Ovary (tissue), 9 donors: ENCODE results near the gene FAM170B. TPM values are rescaled to one million over a fixed set of nuclear protein-coding genes. Genes with fewer than 3 reads are reported as not detected.

Experiments
- DNase-seq, 5 donors: peaks; one replicate each; pipeline ENCODE4 v3.0.0-alpha.2; 2019 to 2020
- H3K27ac ChIP-seq, 2 donors: fragments of 200-600 bp; one replicate each; pipeline versions ENCODE4 v1.5.1 to v1.8.0; 2019 to 2022
- H3K27me3 ChIP-seq: fragments of 200-600 bp; one replicate; pipeline ENCODE4 v1.8.0; 2022
- H3K36me3 ChIP-seq: fragments of 200-600 bp; sonication (generic); one replicate; pipeline ENCODE4 v1.5.1; 2019
- H3K4me1 ChIP-seq: one replicate; pipeline ENCODE4 v1.8.1; 2013; ENCODE audit warnings: mild to moderate bottlenecking, moderate library complexity; ENCODE audit not compliant: insufficient read depth
- H3K4me3 ChIP-seq: fragments of 200-600 bp; sonication (generic); one replicate; pipeline ENCODE4 v1.5.1; 2017
- H3K9me3 ChIP-seq, 2 donors: fragments of 200-600 bp in 1 of 2; sonication (generic) in 1 of 2; one replicate each; pipeline versions ENCODE4 v1.5.1 to v1.8.1; 2013 to 2019; ENCODE audit warnings: mild to moderate bottlenecking in 1 of 2, moderate library complexity in 1 of 2
- CTCF ChIP-seq, 3 donors: fragments of 450-650 bp in 2 of 3; fragments of 200-600 bp in 1 of 3; IDR thresholded peaks; one replicate each; pipeline versions ENCODE4 v1.5.1 to v1.8.0; 2016 to 2022; ENCODE audit warnings: antibody characterized with exemption in 3 of 3, mild to moderate bottlenecking in 1 of 3
- EP300 ChIP-seq: sonication (generic); formaldehyde crosslinking; IDR thresholded peaks from one replicate; pipeline ENCODE4 v1.6.1; 2017; ENCODE audit warnings: antibody characterized with exemption
- POLR2A ChIP-seq: fragments of 450-650 bp; IDR thresholded peaks from one replicate; pipeline ENCODE4 v1.6.1; 2017; ENCODE audit warnings: antibody characterized with exemption, mild to moderate bottlenecking, moderate library complexity
- WGBS, 3 donors: extraction: QIAGEN DNeasy Blood & Tissue Kit in 1 of 3; methylation state at CpG; one replicate each; pipeline versions ENCODE4 v1.1.5 to v1.1.7; 2013 to 2017; 5-methylcytosine and 5-hydroxymethylcytosine counted together
- intact Hi-C, 4 donors: fragments of 100-400 bp; cut with DNase I; formaldehyde crosslinking; loops; one replicate each; pipeline versions ENCODE4 v1.11.0 to v1.15.1; 2022 to 2023
- polyA plus RNA-seq, 2 donors: library from polyadenylated mRNA; stranded (reverse); fragments of 200-250 nt in 1 of 2; fragments of 350-450 nt in 1 of 2; fragmentation: Illumina TruSeq in 1 of 2; extraction: RNeasy Lipid Tissue Mini Kit (QIAGEN cat#74804) in 1 of 2; gene quantifications; one replicate each; pipeline ENCODE4 v1.2.3, GENCODE V29; 2013 to 2014
- total RNA-seq, 7 donors: library from RNA; depleted of rRNA in 2 of 7; stranded (reverse); fragments of >200 nt in 2 of 7; fragmentation: NEBNext Ultra II Directional in 3 of 7; extraction: Animal tissue kit (Norgen Biotek cat#: 25700) in 3 of 7; gene quantifications; one replicate each; pipeline versions ENCODE4 v1.1.0 to v1.2.4, GENCODE V29; 2016 to 2023
- donor health status: DM: no; HTN: no; CAD: no; lungs with moderate emphysema.
- donor health status: DM: no; HTN: no; CAD: no.
- donor health status: Bipolar disorder and iron deficiency.
- donor health status: DM: yes; HTN: yes; CAD: no.
- donor health status: DM: no; HTN: no; CAD: no.
- donor health status: DM: yes; HTN: yes; CAD: no.

Gene FAM170B
- total and polyA plus RNA-seq, 9 donors, result not detected

GRCh38 chr10:49108656-49109055, 25.2 kb downstream of the FAM170B start:
- H3K9me3 ChIP-seq, result no peaks in the 10 kb centered on the region
- peaks cover 54% of the 10 kb centered on the region for H3K4me1 ChIP-seq
- DNase-seq, result no peak
- H3K27me3 ChIP-seq, result no peaks in the 10 kb centered on the region
- intact Hi-C loops, result no loop called here
- TF ChIP-seq POLR2A, result no peak
- no peak for TF ChIP-seq CTCF (IDR thresholded peaks at IDR 0.05)
- no peak for TF ChIP-seq EP300
- 91 to 96% (median 95%) methylated on average over 7 of the region's 7 CpGs for WGBS, 3 donors
- H3K36me3 ChIP-seq, result no peaks in the 10 kb centered on the region
- no peak overlapping the region for H3K27ac ChIP-seq
- H3K4me3 ChIP-seq, result no peak overlapping the region

GRCh38 chr10:49107887-49108267, 25.9 kb downstream of the FAM170B start:
- DNase-seq, result no peak
- no peak overlapping the region for H3K4me3 ChIP-seq
- TF ChIP-seq EP300 (no peak), CTCF (IDR thresholded peaks at IDR 0.05) (no peak), POLR2A (no peak)
- H3K27me3 ChIP-seq, result no peaks in the 10 kb centered on the region
- 87 to 93% (median 93%) methylated on average over 8 of the region's 8 CpGs for WGBS, 3 donors
- no peaks in the 10 kb centered on the region for H3K9me3 ChIP-seq
- H3K27ac ChIP-seq, result no peak overlapping the region
- intact Hi-C loops, result no loop called here
- H3K36me3 ChIP-seq, result no peaks in the 10 kb centered on the region
- H3K4me1 ChIP-seq, result peaks cover 52% of the 10 kb centered on the region

GRCh38 chr10:49107111-49107886, 26.5 kb downstream of the FAM170B start:
- Histone ChIP-seq H3K9me3 (no peaks in the 10 kb centered on the region), H3K36me3 (no peaks in the 10 kb centered on the region), H3K27me3 (no peaks in the 10 kb centered on the region), H3K4me3 (no peak overlapping the region), H3K27ac (peak overlapping the region in 1 of 2 donors; percentile 32), H3K4me1 (peaks cover 52% of the 10 kb centered on the region)
- no peak for DNase-seq
- no peak for TF ChIP-seq POLR2A
- TF ChIP-seq EP300, result no peak
- no peak for TF ChIP-seq CTCF (IDR thresholded peaks at IDR 0.05)
- intact Hi-C loops, result no loop called here
- 91 to 93% (median 93%) methylated on average over 17 of the region's 17 CpGs for WGBS, 3 donors

- WGBS, 3 donors, result 4 to 17% (median 5%) methylated on average over 7 of the region's 7 CpGs
- peak in 2 of 5 donors; percentile 61 to 65 for DNase-seq
- intact Hi-C loops, result no loop called here
- H3K9me3 ChIP-seq, result no peaks in the 10 kb centered on the region
- peak overlapping the region in 1 of 2 donors; percentile 32 for H3K27ac ChIP-seq
- H3K27me3 ChIP-seq, result no peaks in the 10 kb centered on the region
- no peak overlapping the region for H3K4me3 ChIP-seq
- peaks cover 44% of the 10 kb centered on the region for H3K4me1 ChIP-seq
- no peaks in the 10 kb centered on the region for H3K36me3 ChIP-seq
- TF ChIP-seq POLR2A, result no peak
- TF ChIP-seq CTCF (IDR thresholded peaks at IDR 0.05), result no peak
- TF ChIP-seq EP300, result no peak
These were observed 27.4 kb downstream of the FAM170B start for GRCh38 chr10:49106451-49106850.
